GM15510 (cell line): ENCODE data around the gene EEFSEC.

Experiments used
- POLR2A ChIP-seq: IDR thresholded peaks from 3 replicates; pipeline ENCODE4 v1.6.1; 2011; ENCODE audit warnings: borderline replicate concordance; ENCODE audit not compliant: insufficient read length; ENCODE audit errors: extremely low read depth

The EEFSEC gene

GRCh38 chr3:128456776-128457715, 303.8 kb downstream of the EEFSEC start:
- no peak for TF ChIP-seq POLR2A

DNA sequence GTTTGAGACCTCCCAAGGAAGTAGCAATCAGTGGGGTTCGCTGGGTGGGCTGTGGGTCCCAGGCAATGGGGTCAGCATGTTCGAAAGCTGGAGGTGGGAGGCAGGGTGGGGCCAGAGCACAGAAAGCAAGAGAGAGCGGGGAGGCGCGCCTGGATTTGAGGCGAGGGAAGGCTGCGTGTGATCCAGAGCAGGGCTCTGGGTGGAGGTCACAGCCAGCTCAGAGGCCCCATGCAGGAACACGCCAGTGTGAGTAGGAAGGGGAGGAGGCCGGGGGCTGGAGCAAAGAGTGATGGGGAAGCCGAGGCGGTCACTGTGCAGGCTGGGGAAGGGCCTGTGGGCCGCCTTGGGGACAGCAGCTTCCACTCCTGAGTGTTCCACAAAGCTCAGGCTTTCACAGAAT, 304.7 kb downstream of the EEFSEC start:
- no peak for TF ChIP-seq POLR2A
